ENCODE results near the gene SERPINH1.

Gene SERPINH1

DNA sequence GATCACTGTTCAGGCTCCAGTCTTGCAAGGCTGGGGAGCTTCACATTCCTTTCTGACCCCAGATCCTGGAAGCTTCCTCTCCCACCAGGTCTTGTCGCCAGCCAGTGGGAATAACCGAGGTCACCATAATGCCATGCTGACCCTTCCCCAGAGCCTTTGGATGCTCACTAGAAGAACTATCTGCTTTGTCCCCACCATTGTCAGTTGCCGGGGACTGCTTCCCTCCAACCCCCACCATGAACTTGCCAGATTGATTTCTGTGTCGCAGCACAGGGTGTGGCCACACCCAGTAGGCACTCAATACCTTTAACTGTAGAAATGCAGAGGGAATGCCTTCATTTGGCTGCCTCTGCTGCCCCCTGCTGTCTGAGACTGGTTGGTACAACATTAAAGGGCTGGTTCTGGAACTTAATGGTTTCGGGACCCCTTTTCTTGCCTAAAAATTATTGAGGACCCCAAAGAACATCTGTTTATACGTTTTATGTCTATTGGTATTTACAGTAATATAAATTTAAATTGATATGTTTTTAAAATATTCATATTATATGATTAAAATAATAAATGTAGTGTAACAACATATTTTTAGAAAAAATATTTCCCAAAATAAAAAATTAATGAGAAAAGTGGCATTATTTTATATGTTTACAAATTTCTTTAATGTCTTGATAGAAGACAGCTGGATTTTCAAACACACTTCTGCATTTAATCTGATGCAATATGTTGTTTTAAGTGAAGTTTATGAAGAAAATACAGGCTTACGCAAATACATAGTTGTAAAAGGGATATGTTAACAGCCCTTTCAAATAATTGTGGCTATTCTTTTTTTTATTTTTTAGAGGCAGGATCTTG, 29.6 kb upstream of the SERPINH1 start:
- peak; percentile 68 for DNase-seq (ENCODE audit: low spot score)

DNA sequence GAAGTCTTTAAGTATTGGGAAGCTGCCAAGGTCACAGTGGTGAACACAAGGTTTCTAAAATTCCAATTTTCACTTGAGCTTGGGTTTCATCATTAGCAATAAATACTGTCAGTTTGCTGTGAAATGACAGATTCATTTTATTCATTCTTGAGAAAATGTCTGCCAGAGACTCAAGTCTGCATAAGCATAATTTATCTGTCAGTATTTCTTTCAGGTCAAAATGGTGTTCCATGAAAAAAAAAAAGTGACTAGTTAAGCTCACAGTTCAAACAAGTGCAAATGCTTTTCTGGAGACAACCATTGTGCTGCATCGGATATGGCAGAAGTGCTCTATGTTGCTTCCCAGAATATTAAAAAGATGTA, 28.2 kb upstream of the SERPINH1 start:
- no peak for DNase-seq (ENCODE audit: low spot score)

DNA sequence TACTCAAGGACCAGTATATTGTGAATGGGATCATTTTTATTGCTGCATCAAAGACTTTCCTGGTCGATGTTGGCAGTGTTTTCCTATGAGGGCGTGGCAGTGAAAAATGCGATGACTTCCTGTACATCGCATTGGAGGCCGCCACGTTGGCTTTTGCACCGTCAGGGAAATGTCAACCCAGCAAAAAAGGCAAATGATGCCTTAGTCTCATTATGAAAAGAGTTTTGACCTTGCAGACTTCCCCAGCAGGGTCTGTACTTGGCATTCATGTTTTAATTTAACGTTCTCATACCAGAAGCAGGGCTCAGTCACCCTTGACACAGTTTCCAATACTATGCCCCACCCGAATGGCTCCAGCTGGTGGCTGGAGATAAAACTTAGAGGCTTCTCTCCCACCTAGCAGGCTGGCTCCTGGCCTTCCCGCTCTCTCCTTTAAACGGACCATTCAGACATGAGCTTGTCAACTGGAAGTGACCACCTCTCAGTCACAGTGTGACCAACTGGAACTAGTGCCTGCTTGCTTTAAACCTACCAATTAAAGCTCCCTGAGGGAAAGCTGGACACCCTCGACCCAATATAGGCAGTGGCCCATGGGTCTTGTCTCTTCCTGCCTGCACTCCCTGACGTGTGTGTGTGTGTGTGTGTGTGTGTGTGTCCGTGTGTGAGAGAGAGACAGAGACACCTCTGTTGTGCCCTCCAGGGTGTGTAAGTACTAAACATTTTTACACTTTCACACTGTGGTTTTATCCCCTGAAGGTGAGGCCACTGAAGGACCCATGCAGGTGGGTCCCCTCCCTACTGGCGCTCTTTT, 27.6 kb upstream of the SERPINH1 start:
- no peak for DNase-seq (ENCODE audit: low spot score)

DNA sequence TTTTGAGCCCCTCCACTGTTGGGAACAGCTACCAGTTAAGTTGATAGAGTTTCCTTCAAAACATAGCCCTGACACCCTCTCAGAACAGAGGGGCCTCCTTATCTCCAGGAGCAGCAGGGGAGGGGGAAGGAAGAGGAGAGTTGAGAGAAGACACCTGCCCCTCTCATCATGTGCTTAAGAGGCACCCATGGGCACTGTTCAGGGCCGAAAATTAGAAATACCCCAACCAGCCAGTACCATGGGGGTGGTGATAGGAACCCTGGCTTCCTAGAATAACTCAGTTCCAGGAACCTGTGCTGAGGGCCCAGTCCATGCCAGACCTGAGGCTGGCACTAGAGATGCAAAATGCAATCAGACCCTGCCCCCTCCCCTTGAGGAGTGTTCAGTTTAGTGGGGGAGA, 27.0 kb upstream of the SERPINH1 start:
- DNase-seq (ENCODE audit: low spot score): no peak

DNA sequence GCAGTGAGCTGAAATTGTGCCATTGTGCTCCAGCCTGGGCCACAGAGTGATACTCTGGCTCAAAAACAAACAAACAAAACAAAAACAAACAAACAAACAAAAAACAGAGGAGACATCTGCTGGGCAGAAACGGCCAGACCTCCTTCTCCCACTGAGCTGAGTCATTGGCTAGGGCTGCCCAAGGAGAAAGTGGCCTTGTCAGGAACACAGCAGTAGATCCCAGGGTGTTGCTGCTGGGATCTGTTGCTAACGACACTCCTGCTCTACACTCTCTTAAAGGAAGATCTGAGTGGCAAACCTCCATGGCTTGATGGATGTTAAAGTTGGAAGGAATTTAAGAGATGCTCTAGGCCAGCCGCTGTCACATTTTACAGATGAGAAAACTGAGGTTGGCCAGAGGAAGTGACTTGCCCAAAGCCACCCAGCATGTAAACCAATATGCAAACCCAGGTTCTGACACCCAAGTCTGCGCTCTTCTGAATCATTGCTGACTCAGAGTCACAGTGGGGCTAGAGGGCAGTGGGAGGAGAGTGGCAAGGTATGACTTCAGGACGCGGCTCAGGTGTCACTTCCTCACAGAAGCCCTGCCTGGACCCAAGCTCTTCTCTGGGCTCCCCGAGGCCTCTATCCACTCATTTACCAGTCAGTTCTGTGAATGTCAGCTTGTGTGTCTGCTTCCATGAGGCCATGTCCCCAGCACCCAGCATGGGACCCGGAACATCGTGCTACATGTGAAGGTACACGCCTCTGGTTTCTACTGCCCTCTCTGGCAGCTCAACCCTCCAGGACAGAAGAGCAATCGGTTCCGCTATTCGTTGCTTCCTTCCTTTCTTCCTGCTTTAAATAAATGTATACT, 25.0 kb upstream of the SERPINH1 start:
- DNase-seq (ENCODE audit: low spot score): peak; percentile 69

DNA sequence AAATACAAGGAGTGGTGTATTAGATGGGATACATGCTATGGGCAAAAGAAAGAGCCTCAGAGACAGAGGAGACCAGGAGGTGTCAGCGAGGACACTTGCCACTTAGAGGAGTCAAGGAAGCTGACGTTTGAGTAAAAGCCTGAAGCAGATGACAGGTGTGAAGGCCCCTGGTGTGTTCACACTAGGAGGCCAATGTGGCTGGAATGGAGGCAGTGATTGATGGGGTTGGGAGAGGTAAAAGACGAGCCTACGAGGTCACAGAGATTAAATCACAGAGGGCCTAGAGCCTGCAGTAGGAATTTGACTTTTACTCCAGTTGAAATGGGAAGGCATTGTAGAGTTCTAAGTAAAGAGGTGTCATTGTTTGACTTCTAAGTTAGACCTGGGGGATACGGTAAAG, 24.3 kb upstream of the SERPINH1 start:
- DNase-seq (ENCODE audit: low spot score): no peak

DNA sequence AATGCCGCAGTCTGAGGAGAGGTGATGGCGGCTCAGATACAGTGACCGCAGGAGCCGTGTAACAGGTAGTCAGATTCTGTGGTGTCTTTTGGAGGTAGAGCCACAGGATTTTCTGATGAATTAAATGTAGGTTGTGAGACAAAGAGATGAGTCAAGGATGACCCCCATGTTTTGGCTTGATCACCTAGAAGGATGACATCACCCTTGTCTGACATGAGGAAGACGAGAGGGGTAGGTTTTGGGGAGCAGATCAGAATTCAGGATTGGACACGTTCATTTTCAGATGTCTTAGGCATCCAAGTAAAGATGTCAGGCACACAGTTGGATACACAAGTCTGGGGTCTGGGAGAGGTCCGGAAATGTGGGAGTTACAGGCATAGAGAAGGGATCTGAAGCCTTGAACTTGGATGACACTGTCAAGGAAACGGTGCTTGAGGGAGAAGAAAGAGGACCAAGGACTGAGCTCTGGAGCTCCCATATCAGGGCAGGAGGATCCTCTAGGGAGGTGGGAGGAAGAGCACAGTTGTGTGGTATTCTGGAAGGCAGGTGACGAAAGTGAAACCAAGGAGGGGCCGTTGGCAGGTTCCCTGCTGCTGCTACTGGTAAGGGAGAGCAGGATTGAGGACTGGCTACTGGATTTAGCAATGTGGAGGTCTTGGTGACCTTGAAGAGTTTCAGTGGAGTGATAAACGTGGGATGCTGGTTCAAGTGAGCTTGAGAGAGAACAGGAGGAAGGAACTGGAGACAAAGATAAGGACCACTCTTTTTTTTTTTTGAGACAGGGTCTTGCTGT, 23.7 kb upstream of the SERPINH1 start:
- DNase-seq (ENCODE audit: low spot score): no peak

DNA sequence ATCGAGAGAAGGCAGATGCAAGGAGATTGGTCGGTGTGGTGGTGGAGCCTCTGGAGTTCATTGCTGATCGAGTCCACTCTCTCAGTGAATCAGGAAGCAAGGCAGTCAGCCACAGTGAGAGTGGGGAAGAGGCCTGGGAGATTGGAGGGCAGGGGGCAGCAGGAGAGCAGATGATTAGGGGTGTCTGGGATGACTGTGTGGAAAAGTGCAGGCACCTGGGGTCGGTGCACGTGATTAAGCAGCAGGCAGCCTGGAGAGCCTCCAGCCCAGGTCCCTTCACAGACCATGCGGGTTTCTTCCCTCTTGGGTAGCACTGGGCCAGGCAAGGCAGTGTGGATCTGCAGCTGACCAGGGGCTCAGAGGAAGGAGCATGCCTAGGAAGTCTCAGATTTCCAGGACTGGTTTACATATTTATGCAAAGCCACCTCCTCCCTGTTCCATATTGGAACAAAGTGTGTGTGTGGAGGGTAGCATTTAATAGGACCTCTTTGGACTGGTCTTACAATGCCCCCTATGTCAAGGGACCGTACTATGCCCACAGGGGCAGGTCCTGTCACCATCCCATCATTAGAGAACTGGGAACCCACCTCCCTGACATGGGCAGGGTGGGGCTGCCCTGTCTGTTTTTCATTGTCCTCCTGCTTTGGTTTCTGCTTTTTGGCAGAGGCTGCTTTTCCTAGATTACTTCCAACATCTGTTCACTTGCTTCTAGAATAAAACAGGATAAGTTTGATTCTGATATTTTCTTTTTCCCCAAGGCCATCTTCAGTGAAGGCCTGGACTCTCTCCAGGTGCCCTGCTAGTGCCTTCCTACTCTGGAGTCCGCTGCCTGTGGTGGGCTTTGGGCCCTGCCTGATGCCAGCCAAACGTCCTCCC, 22.4 kb upstream of the SERPINH1 start:
- DNase-seq (ENCODE audit: low spot score): no peak

DNA sequence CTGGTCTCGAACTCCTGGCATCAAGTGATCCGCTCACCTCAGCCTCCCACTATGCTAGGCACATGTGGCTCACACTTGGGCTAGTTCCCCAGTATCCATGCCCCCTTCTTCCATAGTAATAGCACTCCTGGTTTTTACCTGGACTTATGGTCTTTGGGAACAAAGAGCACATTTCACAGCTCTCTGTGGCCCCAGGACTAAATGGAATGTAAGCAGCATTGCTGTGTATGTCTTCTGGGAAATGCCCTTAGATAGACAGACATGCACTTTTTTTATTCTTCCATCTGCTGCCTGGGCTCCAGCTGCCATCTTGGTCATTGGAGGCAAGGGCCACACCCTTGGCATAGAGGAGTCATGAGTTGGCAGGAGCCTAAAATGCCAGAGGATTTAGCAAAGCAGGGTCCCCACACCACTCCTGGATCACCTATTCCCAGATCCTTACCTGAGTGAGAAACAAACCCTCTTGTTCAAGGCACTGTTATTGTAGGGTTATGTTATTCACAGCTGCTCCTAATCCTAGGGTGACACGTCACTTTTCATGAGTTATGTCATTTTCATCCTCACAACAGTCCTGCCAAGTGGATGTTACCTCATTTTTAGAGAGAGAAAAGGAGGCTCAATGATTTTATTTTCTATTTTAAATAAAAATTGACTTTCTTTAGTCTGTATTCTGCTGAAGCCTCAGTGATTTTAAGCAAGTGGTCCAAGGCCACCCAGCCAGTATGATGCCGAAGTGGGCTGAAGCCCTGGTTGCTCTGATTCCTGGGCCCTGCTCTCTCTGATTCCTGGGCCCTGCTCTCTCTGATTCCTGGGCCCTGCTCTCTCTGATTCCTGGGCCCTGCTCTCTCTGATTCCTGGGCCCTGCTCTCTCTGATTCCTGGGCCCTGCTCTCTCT, 20.6 kb upstream of the SERPINH1 start:
- no peak for DNase-seq (ENCODE audit: low spot score)

DNA sequence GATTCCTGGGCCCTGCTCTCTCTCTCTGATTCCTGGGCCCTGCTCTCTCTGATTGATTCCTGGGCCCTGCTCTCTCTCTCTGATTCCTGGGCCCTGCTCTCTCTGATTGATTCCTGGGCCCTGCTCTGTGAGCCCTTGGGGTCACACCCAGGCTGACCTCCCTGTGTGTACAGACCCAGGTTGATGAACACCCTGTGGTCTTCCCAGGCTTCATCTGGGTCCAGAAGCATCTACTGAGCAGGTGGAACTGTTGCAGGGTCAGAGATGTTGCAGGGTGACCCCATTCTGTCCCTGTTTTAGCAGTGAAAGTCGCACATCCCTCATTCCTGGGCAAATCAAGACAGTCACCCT, 20.0 kb upstream of the SERPINH1 start:
- no peak for DNase-seq (ENCODE audit: low spot score)

DNA sequence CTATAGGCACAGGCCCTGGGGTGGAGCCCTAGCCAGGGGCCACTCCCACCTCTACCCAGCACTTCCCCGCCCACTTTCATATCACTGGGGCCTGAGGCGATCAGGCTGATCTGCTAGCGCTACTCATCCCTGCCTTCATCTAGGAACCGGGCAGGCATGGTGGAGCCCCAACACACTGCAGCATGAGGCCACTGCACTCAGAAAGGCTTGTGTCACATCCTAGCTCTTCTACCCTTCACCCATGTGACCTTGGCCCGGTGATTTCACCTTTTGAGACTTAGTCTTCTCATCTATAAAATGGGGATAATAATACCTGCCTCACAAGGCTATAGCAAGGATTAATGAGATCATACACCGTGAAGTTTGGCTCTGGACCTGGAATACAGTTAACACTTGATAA, 18.2 kb upstream of the SERPINH1 start:
- DNase-seq (ENCODE audit: low spot score): no peak

DNA sequence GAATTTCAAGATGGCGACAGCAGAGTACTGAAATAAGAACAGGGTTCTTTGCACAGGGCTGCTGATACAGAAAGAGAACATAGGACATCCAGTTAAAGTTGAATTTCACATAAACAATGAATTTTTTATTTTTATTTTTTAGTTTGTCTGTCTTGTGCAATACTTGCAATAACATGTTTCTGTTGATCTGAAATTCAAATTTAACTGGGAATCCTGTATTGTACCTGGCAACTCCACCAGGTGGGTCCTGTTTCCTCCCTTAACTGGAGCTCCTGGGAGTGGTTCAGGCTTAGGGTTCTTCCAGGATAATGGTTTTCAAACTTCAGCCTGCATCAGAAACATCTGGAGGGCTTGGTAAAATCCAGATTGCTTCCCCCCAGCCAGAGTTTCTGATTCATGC, 14.9 kb upstream of the SERPINH1 start:
- no peak for DNase-seq (ENCODE audit: low spot score)

DNA sequence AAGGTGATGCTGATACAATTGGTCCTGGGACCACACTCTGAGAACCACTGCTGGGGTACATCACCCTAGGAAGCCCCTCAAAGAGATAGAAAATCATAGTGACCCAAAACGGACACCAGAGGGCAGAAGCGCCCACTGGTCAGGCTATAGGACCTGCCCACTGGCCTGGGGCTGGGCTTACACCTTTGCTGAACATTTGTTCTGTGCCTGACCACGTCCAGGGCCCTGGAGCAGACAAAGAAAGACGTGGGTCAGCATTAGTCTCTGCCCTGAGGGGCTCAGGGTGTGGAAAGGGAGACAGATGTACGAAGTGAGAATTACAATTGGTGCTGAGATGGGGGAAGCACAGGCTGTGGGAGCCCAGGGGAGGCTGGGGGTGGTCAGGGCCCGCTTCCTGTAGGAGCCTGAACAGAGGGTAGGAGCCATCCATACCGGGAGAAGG, 14.4 kb upstream of the SERPINH1 start:
- DNase-seq (ENCODE audit: low spot score): peak; percentile 68

DNA sequence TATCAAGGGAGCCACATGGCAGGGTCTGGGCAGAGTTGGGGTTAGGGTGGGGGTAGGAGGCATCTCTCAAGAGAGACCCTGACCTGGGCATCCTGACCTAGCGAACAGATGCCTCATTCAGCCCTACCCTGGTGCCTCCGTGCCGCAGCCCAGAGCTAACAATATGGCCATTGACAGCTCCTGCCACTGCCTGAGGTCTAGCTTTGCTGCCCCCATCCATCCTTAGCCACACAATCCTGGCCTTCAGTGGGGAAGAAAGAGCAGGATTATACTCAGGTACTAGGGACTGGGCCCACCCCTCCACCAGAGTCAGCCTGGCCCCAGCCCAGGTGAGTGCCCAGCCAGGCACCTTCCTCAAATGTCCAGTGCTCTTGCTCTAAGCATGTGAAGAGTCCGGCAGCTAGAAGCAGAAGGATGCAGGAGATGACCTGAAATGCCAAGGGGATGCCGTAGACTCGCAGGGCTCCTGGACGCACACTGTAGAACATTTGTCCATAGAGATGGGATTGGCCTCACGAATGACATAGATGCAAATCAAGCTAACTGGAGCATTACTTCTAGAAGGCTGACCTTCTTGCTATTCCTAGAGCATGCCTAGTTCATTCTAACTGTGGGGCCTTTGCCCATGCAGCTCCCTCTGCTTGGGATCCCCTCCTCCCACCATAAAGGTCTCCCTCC, 13.3 kb upstream of the SERPINH1 start:
- DNase-seq (ENCODE audit: low spot score): no peak

DNA sequence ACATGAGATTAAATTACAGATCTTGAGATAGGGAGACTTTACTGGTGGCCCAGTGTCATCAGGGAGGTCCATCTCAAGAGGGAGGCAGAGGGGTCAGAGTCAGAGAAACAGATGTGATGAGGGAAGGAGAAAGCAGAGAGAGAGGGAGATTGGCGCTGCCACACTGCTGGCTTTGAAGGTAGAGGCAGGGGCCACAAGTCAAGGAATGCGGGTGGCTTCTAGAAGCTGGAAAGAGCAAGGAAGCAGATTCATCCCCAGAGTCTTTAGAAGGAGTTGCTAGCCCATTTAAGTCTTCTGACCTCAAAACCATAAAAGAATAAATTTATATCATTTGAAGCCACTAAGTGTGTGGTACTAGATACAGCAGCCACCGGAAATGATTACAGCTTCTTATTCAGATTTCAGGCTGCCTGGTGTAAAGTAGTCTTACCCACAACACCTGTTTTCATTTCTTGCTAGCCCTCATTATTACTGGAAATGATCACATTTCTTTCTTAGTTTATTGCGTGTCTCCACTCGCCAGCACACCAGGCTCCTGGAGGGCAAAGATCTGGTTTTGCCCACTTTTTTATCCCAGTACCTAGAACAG, 12.6 kb upstream of the SERPINH1 start:
- no peak for DNase-seq (ENCODE audit: low spot score)

DNA sequence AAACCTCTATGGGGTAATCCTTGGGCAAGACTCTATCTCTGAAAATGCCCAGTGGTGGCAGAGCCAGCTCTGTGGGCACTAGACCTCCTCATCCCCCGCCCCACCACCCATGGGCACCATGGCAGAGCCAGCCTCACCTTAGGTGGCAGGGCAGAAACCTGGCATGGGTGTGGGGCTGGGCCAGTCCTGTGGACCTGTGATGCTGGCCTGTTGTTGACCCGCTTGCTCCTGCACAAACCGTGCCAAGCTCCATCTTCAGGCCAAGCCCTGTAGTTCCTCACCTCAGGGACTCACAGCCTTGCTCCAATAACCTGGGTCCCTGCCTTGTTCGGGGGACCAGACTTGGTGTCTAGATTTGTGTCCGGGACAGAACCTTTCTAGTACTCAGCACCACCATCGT, 8.9 kb upstream of the SERPINH1 start:
- no peak for DNase-seq (ENCODE audit: low spot score)

DNA sequence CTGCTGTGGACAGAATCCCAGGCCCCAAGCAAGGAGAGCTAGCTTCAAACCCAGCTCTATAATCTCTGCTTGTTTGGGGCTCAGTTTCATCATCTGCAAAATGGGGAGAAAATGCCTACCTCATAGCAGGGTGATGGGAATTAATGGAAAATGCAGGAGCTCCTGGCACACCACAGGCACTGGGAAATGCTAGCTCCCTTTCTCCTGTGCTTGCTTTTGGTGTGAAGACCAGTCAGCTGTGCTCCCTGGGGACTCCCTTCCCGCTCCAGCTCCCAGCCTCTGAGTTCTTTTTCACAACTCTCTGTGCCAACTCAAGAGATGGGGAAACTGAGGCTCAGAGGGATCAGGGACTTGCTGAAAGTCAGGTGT, 8.2 kb upstream of the SERPINH1 start:
- no peak for DNase-seq (ENCODE audit: low spot score)

DNA sequence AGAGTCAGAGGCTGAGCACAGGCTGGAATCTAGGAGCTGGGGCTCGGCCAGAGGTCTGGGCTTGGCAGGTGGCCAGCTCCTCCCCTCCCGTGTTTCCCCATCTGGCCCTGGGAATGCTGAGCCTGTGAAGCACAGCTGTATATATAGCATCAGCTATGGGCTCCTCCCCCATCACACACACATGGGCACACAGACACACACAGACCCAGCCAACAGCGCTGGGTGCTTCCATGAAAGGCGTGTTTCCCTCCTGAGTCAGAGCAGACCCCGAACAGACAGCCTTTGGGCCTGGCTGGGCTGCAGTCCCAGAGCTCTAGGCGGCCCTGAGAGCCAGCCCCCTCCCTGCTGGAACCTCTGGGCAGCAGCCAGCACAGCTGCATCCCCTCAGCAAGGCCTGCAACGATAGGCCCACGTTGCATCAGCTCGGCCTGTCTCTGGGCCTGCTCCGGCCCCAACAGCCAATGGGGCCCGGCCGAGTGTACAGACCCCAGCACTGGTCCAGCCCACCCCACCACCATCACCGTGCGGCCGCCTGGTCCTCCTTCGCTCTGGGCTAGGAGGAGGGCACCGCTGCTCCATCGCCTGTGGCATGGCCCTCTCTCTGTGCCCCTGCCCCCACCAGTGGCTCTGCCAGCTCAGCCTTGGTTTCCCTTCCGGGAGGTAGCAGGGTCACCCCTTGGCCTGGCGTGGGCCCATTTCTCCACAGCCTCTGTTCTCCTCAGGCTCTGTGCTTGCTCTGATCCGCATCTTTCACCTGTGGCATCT, 7.6 kb upstream of the SERPINH1 start:
- no peak for DNase-seq (ENCODE audit: low spot score)

All from kidney tubule cell (primary cell).